Measurements from ENCODE around the gene MRPL23.

Gene MRPL23

DNA sequence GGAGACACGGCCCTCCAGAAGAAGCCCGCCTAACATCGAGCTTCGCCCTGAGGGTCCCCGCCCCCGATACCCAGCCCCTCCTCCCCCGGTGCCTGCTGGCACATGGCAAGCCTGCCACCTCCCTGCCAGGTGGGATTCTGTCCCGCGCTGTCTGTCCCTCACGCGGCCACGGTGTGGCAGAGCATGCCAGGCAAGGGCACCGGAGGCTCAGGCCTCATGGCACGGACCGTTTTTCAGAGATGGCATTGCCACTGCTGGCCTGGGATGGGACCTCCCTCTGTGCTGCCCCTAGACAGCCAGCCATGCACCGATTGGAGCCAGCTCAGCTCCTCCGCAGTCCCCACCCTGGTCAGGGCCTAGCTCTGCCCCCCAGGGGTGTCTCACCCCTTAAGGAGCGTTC lies 19.4 kb downstream of the MRPL23 start:
- FAIRE-seq (no peak), DNase-seq (ENCODE audit: insufficient read length, low spot score) (no peak)
- TF ChIP-seq, protein P1, sequence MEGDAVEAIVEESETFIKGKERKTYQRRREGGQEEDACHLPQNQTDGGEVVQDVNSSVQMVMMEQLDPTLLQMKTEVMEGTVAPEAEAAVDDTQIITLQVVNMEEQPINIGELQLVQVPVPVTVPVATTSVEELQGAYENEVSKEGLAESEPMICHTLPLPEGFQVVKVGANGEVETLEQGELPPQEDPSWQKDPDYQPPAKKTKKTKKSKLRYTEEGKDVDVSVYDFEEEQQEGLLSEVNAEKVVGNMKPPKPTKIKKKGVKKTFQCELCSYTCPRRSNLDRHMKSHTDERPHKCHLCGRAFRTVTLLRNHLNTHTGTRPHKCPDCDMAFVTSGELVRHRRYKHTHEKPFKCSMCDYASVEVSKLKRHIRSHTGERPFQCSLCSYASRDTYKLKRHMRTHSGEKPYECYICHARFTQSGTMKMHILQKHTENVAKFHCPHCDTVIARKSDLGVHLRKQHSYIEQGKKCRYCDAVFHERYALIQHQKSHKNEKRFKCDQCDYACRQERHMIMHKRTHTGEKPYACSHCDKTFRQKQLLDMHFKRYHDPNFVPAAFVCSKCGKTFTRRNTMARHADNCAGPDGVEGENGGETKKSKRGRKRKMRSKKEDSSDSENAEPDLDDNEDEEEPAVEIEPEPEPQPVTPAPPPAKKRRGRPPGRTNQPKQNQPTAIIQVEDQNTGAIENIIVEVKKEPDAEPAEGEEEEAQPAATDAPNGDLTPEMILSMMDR (IDR thresholded peaks at IDR 0.05; ENCODE audit: insufficient read depth, missing control alignments): no peak

DNA sequence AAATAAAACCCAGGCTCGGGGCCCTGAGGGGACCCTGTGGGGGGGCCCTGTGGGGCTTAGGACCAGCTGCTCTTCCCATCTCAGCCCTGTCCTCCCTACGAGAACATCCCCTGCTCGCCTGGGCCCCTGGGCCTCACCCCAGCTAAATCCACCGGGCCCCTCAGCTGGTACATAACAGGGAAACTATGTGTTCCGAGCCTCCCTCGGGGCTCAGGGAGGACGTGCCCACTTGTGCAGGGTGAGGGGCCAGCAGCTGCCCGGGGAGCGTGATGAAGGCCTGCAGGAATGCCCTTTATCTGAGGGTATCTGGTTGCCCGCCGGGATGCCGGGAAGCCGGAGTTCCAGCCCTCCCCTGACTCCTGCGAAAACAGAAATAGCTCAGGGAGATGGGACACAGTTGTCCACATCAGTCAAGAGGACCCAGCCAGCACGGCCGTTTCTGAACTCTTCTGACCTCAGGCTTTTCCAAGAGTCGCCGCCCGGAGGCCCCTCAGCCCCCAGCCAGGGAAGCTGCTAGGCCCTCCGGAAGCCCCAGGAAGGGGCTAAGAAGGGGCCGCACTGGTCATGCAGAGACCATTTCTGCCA lies 20.6 kb downstream of the MRPL23 start:
- TF ChIP-seq, protein P1 (IDR thresholded peaks at IDR 0.05; ENCODE audit: insufficient read depth, missing control alignments): no peak
- DNase-seq (ENCODE audit: insufficient read length, low spot score) (no peak), FAIRE-seq (no peak)

DNA sequence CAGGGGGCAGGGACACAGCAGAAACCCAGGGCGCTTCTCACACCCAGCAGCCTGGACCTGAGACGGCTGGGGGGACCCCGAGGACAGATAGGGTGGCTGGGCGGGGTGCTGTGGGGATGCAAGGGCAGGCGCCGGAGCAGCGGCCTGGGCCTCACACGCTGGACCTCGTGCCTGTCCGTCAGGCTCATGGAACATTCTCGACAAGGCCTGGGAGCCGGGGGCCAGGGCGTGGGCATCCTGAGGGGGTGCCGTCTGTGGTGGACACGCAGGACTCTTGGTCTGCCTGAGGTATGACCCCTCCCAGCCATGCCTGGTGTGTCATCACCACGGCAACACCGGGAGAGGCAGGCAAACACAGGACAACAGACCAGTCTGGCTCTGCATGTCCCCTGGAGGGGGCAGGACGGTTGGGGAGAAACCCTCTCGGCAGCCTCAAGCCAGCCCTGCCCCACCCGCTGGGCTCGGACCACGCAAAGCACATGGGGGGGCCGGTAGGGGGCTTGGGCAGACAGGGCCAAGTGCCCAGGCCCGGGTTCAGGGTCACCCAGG lies 21.4 kb downstream of the MRPL23 start:
- FAIRE-seq (no peak), DNase-seq (ENCODE audit: insufficient read length, low spot score) (no peak)
- TF ChIP-seq, protein P1 (IDR thresholded peaks at IDR 0.05; ENCODE audit: insufficient read depth, missing control alignments): no peak

DNA sequence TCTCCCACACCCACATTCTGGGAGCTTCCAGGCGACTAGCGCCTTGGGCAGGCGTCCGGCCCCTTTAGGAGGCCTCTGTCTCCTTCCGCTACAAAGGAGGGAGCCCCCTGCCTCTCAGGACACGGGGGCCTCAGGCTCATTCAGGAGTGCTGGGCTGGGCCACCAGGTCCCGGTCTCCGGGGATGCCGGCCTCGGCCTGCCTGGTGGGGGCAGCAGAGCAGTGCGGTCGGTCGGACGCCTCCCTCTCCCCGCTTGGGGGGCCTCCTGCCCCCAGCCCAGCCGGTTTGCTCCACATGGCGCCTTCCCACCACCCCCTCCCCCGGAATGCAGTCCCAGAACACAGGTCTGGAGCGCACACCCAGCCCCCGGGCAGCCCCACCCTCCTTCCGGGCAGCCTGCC lies 21.9 kb downstream of the MRPL23 start:
- TF ChIP-seq, protein P1 (IDR thresholded peaks at IDR 0.05; ENCODE audit: insufficient read depth, missing control alignments): no peak
- FAIRE-seq (no peak), DNase-seq (ENCODE audit: insufficient read length, low spot score) (no peak)

DNA sequence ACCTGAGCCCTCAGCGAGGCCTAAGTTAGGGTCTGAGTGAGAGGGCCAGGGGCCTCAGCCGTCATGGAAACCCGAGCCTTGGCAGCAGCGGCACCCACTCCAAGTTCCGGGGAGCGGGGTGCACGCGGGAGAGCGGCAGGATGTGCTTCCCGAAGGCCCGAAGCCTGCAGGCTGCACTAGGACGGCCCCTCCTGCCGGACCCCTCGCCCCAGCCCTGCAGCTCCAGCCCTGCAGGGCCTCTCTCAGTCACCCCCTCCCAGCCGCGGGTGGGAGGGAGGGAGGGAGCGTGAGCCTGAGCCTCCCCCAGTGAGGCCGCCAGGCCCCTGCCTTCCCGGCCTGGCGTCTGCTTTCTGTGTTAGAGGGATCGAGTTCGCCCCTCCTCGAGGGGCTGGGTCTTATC lies 22.6 kb downstream of the MRPL23 start:
- TF ChIP-seq, protein P1 (IDR thresholded peaks at IDR 0.05; ENCODE audit: insufficient read depth, missing control alignments): no peak
- FAIRE-seq: no peak
- DNase-seq (ENCODE audit: insufficient read length, low spot score): no peak

DNA sequence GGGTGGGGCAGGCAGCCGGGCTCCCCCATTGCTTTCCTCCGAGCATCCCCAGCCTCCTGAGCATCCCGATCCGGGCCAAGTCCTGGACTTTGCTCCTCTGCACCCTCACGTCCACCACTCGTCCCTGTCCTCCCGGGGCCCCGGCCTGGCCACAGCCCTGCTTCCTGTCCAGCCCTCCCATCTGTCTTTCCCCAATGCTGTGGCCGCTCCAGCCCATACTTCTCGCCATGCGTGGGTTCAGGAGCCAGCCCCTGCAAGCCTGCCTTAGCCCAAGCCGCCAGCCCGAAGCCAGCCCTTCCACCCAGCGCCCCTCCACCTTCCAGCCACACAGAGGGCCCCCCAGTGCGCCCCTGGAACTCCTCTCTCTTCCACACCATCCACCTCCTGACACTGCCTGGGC lies 23.8 kb downstream of the MRPL23 start:
- DNase-seq (ENCODE audit: insufficient read length, low spot score): no peak
- FAIRE-seq: no peak
- TF ChIP-seq, protein P1 (IDR thresholded peaks at IDR 0.05; ENCODE audit: insufficient read depth, missing control alignments): no peak

DNA sequence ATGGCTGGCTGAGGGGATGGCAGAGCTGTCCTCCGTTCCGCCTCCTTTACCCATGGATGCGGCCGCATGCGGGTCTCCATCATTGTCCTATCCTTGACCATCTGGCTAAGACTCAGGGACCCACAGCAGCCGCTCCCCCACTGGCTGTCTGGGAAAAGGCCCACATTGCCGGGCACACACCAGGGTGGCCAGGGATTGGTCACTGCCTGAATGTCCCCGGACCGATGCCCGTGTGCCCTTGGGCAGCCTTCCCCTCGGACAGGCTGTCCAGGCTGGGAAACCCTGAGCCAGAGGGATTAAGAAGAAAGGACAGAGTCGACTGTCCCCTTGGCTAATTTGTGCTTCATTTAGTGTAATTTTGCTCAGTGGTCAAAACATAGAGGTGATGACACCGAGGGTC lies 28.1 kb downstream of the MRPL23 start:
- DNase-seq (ENCODE audit: insufficient read length, low spot score) (no peak), FAIRE-seq (no peak)
- TF ChIP-seq, protein P1 (IDR thresholded peaks at IDR 0.05; ENCODE audit: insufficient read depth, missing control alignments): no peak
